IgD-negative memory B cell (primary cell): ENCODE results near the gene SEC22B. TPM values are rescaled to one million over a fixed set of nuclear protein-coding genes. Genes with fewer than 3 reads are reported as not detected.
"Not testable (repeated sequence)": the region's sequence is repeated elsewhere in the genome, so short reads cannot be mapped to it uniquely, and the experiment has no call there.

Source experiments
- H3K27ac Mint-ChIP-seq, 3 donors: one replicate each; pipeline ENCODE4 v1.8.0; 2020 to 2022; ENCODE audit warnings: mild to moderate bottlenecking in 3 of 3, mixed read lengths in 3 of 3, moderate library complexity in 1 of 3
- H3K27me3 Mint-ChIP-seq: one replicate; pipeline ENCODE4 v1.8.0; 2021; ENCODE audit warnings: mixed read lengths
- H3K36me3 Mint-ChIP-seq: one replicate; pipeline ENCODE4 v1.8.0; 2020; ENCODE audit warnings: mild to moderate bottlenecking, mixed read lengths
- H3K4me1 Mint-ChIP-seq, 3 donors: one replicate each; pipeline ENCODE4 v1.8.0; 2020 to 2022; ENCODE audit warnings: mixed read lengths in 3 of 3, mild to moderate bottlenecking in 1 of 3
- H3K4me3 Mint-ChIP-seq, 4 donors: one replicate each; pipeline ENCODE4 v1.8.0; 2020 to 2022; ENCODE audit warnings: mild to moderate bottlenecking in 4 of 4, mixed read lengths in 4 of 4, moderate library complexity in 3 of 4
- H3K9me3 Mint-ChIP-seq, 3 donors: one replicate each; pipeline ENCODE4 v1.8.0; 2020 to 2021; ENCODE audit warnings: mixed read lengths in 3 of 3, mild to moderate bottlenecking in 1 of 3
- polyA plus RNA-seq: library from polyadenylated mRNA; unstranded; fragments of 300-500 nt; fragmentation: Illumina TruSeq; gene quantifications from one replicate; pipeline ENCODE4 v1.2.3, GENCODE V29; 2021

Gene SEC22B
- polyA plus RNA-seq, 1 donor from 2014 or later, result 15.6 TPM

GRCh38 chr1:120109656-120110055, 66.7 kb downstream of the SEC22B start:
- Mint-ChIP-seq H3K4me1 (peaks cover 9 to 14% (median 13%) of the 10 kb centered on the region in 3 donors), H3K27ac (peak overlapping the region; percentile 81 to 89 (median 85)), H3K4me3 (peak overlapping the region; percentile 52 to 80 (median 71))
- not testable (repeated sequence) for H3K36me3 Mint-ChIP-seq, H3K27me3 Mint-ChIP-seq, H3K9me3 Mint-ChIP-seq

- H3K36me3 Mint-ChIP-seq, H3K9me3 Mint-ChIP-seq, H3K27me3 Mint-ChIP-seq: not testable (repeated sequence)
- H3K4me3 Mint-ChIP-seq, result peak overlapping the region; percentile 52 to 80 (median 71)
- H3K27ac Mint-ChIP-seq, result peak overlapping the region; percentile 81 to 89 (median 85)
- peaks cover 9 to 14% (median 13%) of the 10 kb centered on the region in 3 donors for H3K4me1 Mint-ChIP-seq
Observed at GRCh38 chr1:120109180-120109579, 67.1 kb downstream of the SEC22B start.

DNA sequence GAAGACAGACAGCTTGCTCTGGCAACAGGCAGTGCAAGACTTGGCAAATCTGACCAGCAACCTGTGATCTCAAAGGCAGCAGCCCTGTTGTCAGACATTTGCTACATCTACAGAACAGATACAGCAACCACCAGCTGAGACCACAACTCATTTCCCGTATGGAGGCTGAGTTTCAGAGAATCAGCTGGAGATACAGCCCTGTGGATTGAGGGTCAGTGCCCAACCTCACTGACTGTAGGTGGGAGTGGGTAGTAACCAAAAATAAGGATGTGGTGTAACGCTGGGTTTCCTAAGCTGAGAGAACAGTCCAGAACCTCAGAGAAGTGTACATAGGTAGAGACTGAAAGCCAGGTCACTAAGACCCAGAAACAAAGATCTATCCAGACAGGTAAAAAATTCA, 71.0 kb downstream of the SEC22B start:
- H3K27me3 Mint-ChIP-seq, H3K27ac Mint-ChIP-seq, H3K9me3 Mint-ChIP-seq, H3K36me3 Mint-ChIP-seq: not testable (repeated sequence)
- Mint-ChIP-seq H3K4me1 (peaks cover 5 to 13% (median 10%) of the 10 kb centered on the region in 3 donors), H3K4me3 (peak overlapping the region in 1 of 4 donors; percentile 67)

- not testable (repeated sequence) for H3K36me3 Mint-ChIP-seq
Observed at GRCh38 chr1:120103768-120104167, 72.6 kb downstream of the SEC22B start.

DNA sequence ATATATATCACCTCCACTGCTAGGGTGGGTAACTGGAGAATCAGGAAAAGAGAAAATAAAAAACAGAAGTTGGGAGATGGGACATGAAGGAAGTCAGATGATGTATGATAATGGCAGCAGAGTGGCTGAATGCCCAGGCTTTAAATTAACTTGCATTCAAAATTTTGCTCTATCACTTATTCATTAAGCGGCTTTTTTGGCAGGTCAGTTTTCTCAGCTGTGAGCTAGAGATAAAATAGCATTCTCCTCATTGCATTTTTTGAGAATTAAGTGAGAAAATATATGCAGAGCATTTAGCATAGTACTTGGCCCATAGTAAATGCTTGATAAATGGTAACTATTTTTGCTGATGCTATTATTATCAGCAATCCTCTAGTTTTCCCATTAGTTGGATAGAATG, 74.7 kb downstream of the SEC22B start:
- H3K9me3 Mint-ChIP-seq, H3K4me1 Mint-ChIP-seq, H3K27me3 Mint-ChIP-seq, H3K36me3 Mint-ChIP-seq, H3K4me3 Mint-ChIP-seq, H3K27ac Mint-ChIP-seq: not testable (repeated sequence)

More at GRCh38 chr1:120103768-120104167, 72.6 kb downstream of the SEC22B start:
- H3K4me1 Mint-ChIP-seq, H3K9me3 Mint-ChIP-seq, H3K4me3 Mint-ChIP-seq, H3K27ac Mint-ChIP-seq, H3K27me3 Mint-ChIP-seq: not testable (repeated sequence)

Other genes with a start within 250 kb of the SEC22B start
- gene NOTCH2, start 106.9 kb downstream of the SEC22B start, polyA plus RNA-seq, result 46.5 TPM
- gene NBPF8, start 238.5 kb upstream of the SEC22B start, polyA plus RNA-seq, result 2.1 TPM